Activated CD4-positive, alpha-beta T cell treated with anti-CD3 and anti-CD28 coated beads, Interleukin-10, Interleukin-2, amounts not matched to agents 100 ng/mL and 50 ng/mL, durations not matched to agents 16 hours and 8 hours (primary cell): ENCODE results near the gene NAALADL1.

ENCODE experiments used
- DNase-seq: peaks from one replicate; pipeline ENCODE4 v3.0.0-alpha.2; 2020

Gene NAALADL1

GRCh38 chr11:65078786-65079342 is 20.5 kb upstream of the NAALADL1 start:
- DNase-seq, result no peak

- peak; percentile 71 for DNase-seq
Observed at GRCh38 chr11:65078151-65078550, 19.8 kb upstream of the NAALADL1 start.

- no peak for DNase-seq
Observed at GRCh38 chr11:65077451-65077850, 19.1 kb upstream of the NAALADL1 start.

- no peak for DNase-seq
Observed at GRCh38 chr11:65072631-65072966, 14.2 kb upstream of the NAALADL1 start.

- DNase-seq, result no peak
Observed at GRCh38 chr11:65071907-65072630, 13.7 kb upstream of the NAALADL1 start.

GRCh38 chr11:65069217-65069616 is 10.9 kb upstream of the NAALADL1 start:
- peak; percentile 37 for DNase-seq

GRCh38 chr11:65067446-65067845 is 9.1 kb upstream of the NAALADL1 start:
- no peak for DNase-seq

GRCh38 chr11:65066805-65067291 is 8.5 kb upstream of the NAALADL1 start:
- no peak for DNase-seq

- DNase-seq, result no peak
Observed at GRCh38 chr11:65066315-65066714, 8.0 kb upstream of the NAALADL1 start.

- DNase-seq, result no peak
Observed at GRCh38 chr11:65065851-65066250, 7.5 kb upstream of the NAALADL1 start.

GRCh38 chr11:65064847-65065240 is 6.5 kb upstream of the NAALADL1 start:
- no peak for DNase-seq

- DNase-seq, result no peak
Observed at GRCh38 chr11:65063532-65063931, 5.2 kb upstream of the NAALADL1 start.

GRCh38 chr11:65060913-65061408 is 2.6 kb upstream of the NAALADL1 start:
- no peak for DNase-seq

GRCh38 chr11:65059959-65060824 is 1.8 kb upstream of the NAALADL1 start:
- no peak for DNase-seq

- DNase-seq, result no peak
Observed at GRCh38 chr11:65059523-65059922, 1.2 kb upstream of the NAALADL1 start.

GRCh38 chr11:65058012-65058411 is 341 bp downstream of the NAALADL1 start:
- DNase-seq, result no peak

- no peak for DNase-seq
Observed at GRCh38 chr11:65057526-65057925, 827 bp downstream of the NAALADL1 start.

- no peak for DNase-seq
Observed at GRCh38 chr11:65056999-65057398, 1.4 kb downstream of the NAALADL1 start.

- no peak for DNase-seq
Observed at GRCh38 chr11:65055538-65055937, 2.8 kb downstream of the NAALADL1 start.

- DNase-seq, result no peak
Observed at GRCh38 chr11:65053827-65054508, 4.4 kb downstream of the NAALADL1 start.

- peak; percentile 30 for DNase-seq
Observed at GRCh38 chr11:65051398-65051858, 6.9 kb downstream of the NAALADL1 start.

GRCh38 chr11:65047581-65048422 is 10.6 kb downstream of the NAALADL1 start:
- DNase-seq, result no peak
